ENCODE results near the gene TYRP1.

GRCh38 chr9:12708562-12709298, 15.5 kb downstream of the TYRP1 start:
- TF ChIP-seq EZH2 (IDR thresholded peaks at IDR 0.05; ENCODE audit: borderline replicate concordance, insufficient read depth, low read length, poor library complexity, severe bottlenecking) = no peak
- no peak for TF ChIP-seq CTCF (IDR thresholded peaks at IDR 0.05; ENCODE audit: poor library complexity, severe bottlenecking)
- TF ChIP-seq POLR2AphosphoS5 (IDR thresholded peaks at IDR 0.05) = no peak
- TF ChIP-seq SMC3 (conservative IDR thresholded peaks at IDR 0.05; ENCODE audit: poor library complexity) = no peak
- no peak for TF ChIP-seq EP300 (conservative IDR thresholded peaks at IDR 0.05; ENCODE audit: poor library complexity, severe bottlenecking)
